Neutrophil (primary cell): Measurements from ENCODE around the gene MRPL42.
"Not testable (repeated sequence)": the region's sequence is repeated elsewhere in the genome, so short reads cannot be mapped to it uniquely, and the experiment has no call there.

Source experiments
- H3K27ac ChIP-seq: fragments of 200-600 bp; sonication (generic); 2 replicates; pipeline ENCODE4 v1.5.1; 2016; ENCODE audit warnings: mild to moderate bottlenecking, moderate library complexity
- H3K27me3 ChIP-seq: fragments of 200-600 bp; sonication (generic); 2 replicates; pipeline ENCODE4 v1.6.0; 2016; ENCODE audit warnings: mild to moderate bottlenecking
- H3K36me3 ChIP-seq: fragments of 200-600 bp; sonication (generic); 2 replicates; pipeline ENCODE4 v1.5.1; 2017
- H3K4me1 ChIP-seq, 2 experiments: fragments of 200-600 bp in 1 of 2; sonication (generic) in 1 of 2; 1 replicate in 1 of 2; 2 replicates in 1 of 2; pipeline versions ENCODE4 v1.5.1 to v1.6.1; 2013 to 2016; ENCODE audit warnings: low read depth in 1 of 2, low read length in 1 of 2, mild to moderate bottlenecking in 1 of 2, moderate library complexity in 1 of 2; ENCODE audit not compliant: control insufficient read depth in 1 of 2, insufficient read depth in 1 of 2
- H3K4me3 ChIP-seq, 2 experiments: fragments of 200-600 bp in 1 of 2; sonication (generic) in 1 of 2; 1 replicate in 1 of 2; 2 replicates in 1 of 2; pipeline ENCODE4 v1.5.1; 2013 to 2016; ENCODE audit warnings: low read depth in 1 of 2, low read length in 1 of 2, mild to moderate bottlenecking in 1 of 2, moderate library complexity in 1 of 2
- H3K9me3 ChIP-seq: fragments of 200-600 bp; sonication (generic); 2 replicates; pipeline ENCODE4 v1.5.1; 2016
- CTCF ChIP-seq: fragments of 200-600 bp; sonication (generic); IDR thresholded peaks from 2 replicates; pipeline ENCODE4 v1.5.1; 2016; ENCODE audit warnings: antibody characterized with exemption

The MRPL42 gene

DNA sequence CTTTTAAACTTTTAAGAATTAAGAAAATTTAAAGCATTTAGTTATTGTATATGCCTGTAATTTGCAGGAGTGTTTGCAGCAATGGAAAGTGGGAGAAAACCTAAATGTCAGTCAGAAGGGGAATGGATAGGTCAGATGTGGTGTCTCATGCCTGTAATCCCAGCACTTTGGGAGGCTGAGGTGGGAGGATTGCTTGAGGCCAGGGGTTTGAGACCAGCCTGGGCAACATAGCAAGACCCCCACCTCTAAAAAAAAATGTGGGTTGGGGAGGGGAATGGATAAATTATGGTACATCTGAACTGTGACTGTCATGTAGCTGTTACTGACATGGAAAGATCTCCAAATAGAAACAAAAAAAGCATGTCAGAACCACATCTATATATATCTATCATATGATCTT lies 2.1 kb downstream of the MRPL42 start:
- Histone ChIP-seq H3K27me3 (no peaks in the 10 kb centered on the region), H3K4me1 (peaks cover 8 to 13% of the 10 kb centered on the region in 2 experiments), H3K4me3 (no peak overlapping the region), H3K27ac (no peak overlapping the region), H3K9me3 (no peaks in the 10 kb centered on the region), H3K36me3 (peaks cover 9% of the 10 kb centered on the region)
- TF ChIP-seq CTCF: no peak

GRCh38 chr12:93476555-93476954 lies 9.2 kb downstream of the MRPL42 start:
- no peak overlapping the region for H3K27ac ChIP-seq
- no peak for TF ChIP-seq CTCF
- peaks cover 35% of the 10 kb centered on the region for H3K36me3 ChIP-seq
- H3K9me3 ChIP-seq: no peaks in the 10 kb centered on the region
- H3K4me1 ChIP-seq: no peaks in the 10 kb centered on the region
- H3K4me3 ChIP-seq: no peak overlapping the region
- H3K27me3 ChIP-seq: no peaks in the 10 kb centered on the region

DNA sequence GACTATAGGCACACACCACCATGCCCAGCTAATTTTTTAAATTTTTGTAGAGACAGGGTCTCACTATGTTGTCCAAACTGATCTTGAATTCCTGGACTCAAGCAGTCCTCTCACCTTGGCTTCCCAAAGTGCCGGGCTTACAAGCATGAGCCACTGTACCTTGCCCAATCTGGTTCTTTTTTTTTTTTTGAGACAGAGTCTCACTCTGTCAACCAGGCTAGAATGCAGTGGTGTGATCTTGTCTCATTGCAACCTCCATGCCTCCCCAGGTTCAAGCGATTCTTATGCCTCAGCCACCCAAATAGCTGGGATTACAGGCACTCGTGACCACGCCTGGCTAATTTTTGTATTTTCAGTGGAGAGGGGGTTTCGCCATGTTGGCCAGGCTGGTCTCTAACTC lies 15.4 kb downstream of the MRPL42 start:
- Histone ChIP-seq H3K27ac (no peak overlapping the region), H3K36me3 (peaks cover 59% of the 10 kb centered on the region), H3K27me3 (no peaks in the 10 kb centered on the region), H3K4me1 (no peaks in the 10 kb centered on the region), H3K9me3 (no peaks in the 10 kb centered on the region), H3K4me3 (no peak overlapping the region)
- no peak for TF ChIP-seq CTCF

GRCh38 chr12:93483151-93483807 lies 16.0 kb downstream of the MRPL42 start:
- Histone ChIP-seq H3K36me3 (peaks cover 59% of the 10 kb centered on the region), H3K9me3 (no peaks in the 10 kb centered on the region), H3K27me3 (no peaks in the 10 kb centered on the region), H3K27ac (no peak overlapping the region), H3K4me1 (no peaks in the 10 kb centered on the region), H3K4me3 (no peak overlapping the region)
- no peak for TF ChIP-seq CTCF

DNA sequence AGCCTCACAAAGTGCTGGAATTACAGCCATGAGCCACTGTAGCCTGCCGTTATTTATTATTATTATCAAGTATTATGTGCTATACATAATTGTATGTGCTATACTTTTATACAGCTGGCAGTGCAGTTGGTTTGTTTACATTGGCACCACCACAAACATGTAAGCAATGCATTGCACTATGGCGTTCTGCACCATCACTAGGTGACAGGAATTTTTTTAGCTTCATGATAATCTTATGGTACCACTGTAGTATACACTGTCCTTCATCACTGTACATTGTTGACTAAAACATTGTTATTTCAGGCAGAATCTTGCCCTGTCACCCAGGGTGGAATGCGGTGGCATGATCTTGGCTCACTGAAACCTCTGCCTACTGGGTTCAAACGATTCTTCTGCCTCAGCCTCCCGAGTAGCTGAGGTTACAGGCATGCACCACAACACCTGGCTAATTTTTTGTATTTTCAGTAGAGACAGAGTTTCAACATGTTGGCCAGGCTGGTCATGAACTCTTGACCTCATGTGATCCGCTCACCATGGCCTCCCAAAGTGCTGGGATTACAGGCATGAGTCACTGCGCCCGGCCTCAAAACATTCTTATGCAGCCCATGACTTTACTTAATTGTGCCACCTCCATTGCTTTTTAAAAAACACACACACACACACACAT lies 17.1 kb downstream of the MRPL42 start:
- TF ChIP-seq CTCF: no peak
- peaks cover 61% of the 10 kb centered on the region for H3K36me3 ChIP-seq
- no peak overlapping the region for H3K27ac ChIP-seq
- no peaks in the 10 kb centered on the region for H3K4me1 ChIP-seq
- no peak overlapping the region for H3K4me3 ChIP-seq
- H3K9me3 ChIP-seq: no peaks in the 10 kb centered on the region
- H3K27me3 ChIP-seq: no peaks in the 10 kb centered on the region

- H3K9me3 ChIP-seq, H3K27ac ChIP-seq, H3K4me3 ChIP-seq, H3K27me3 ChIP-seq, H3K4me1 ChIP-seq: not testable (repeated sequence)
- H3K36me3 ChIP-seq: peaks cover 33% of the 10 kb centered on the region
Observed at GRCh38 chr12:93492808-93493207, 25.5 kb downstream of the MRPL42 start.
